Transverse colon (tissue), 4 donors: ENCODE measurements around the gene ZNF583. TPM values are rescaled to one million over a fixed set of nuclear protein-coding genes. Genes with fewer than 3 reads are reported as not detected.

Source experiments
- DNase-seq: peaks from one replicate; pipeline ENCODE4 v3.0.0-alpha.2; 2019
- H3K27ac ChIP-seq, 4 donors: fragments of 200-600 bp; sonication (generic); 2 replicates each; pipeline ENCODE4 v1.5.1; 2016 to 2018; ENCODE audit warnings: inconsistent platforms in 4 of 4
- H3K27me3 ChIP-seq: fragments of 200-600 bp; sonication (generic); 2 replicates; pipeline ENCODE4 v1.5.1; 2017; ENCODE audit warnings: inconsistent platforms
- H3K36me3 ChIP-seq, 4 donors: fragments of 200-600 bp; sonication (generic); 2 replicates each; pipeline ENCODE4 v1.5.1; 2017 to 2019; ENCODE audit warnings: inconsistent platforms in 4 of 4
- H3K4me1 ChIP-seq, 4 donors: fragments of 200-600 bp; sonication (generic); 2 replicates each; pipeline ENCODE4 v1.5.1; 2017 to 2020; ENCODE audit warnings: inconsistent platforms in 4 of 4
- H3K4me3 ChIP-seq, 4 donors: fragments of 200-600 bp; sonication (generic); 1 replicate in 1 of 4; 2 replicates in 3 of 4; pipeline versions ENCODE4 v1.5.1 to v1.6.1; 2017 to 2019; ENCODE audit warnings: inconsistent platforms in 4 of 4
- H3K9me3 ChIP-seq, 2 donors: fragments of 200-600 bp; sonication (generic); 2 replicates each; pipeline ENCODE4 v1.5.1; 2017 to 2019; ENCODE audit warnings: inconsistent platforms in 2 of 2
- CTCF ChIP-seq, 5 experiments: fragments of 200-600 bp in 3 of 5; fragments of 450-650 bp in 2 of 5; sonication (generic) in 3 of 5; IDR thresholded peaks; 1 replicate in 2 of 5; 2 replicates in 3 of 5; pipeline ENCODE4 v1.5.1; 2016 to 2017; ENCODE audit warnings: antibody characterized with exemption in 5 of 5, inconsistent platforms in 3 of 5, mild to moderate bottlenecking in 2 of 5, moderate library complexity in 1 of 5
- EP300 ChIP-seq: sonication (generic); formaldehyde crosslinking; IDR thresholded peaks from one replicate; pipeline ENCODE4 v1.6.1; 2017; ENCODE audit warnings: antibody characterized with exemption, low read depth
- POLR2A ChIP-seq: fragments of 450-650 bp; IDR thresholded peaks from one replicate; pipeline ENCODE4 v1.6.1; 2016; ENCODE audit warnings: antibody characterized with exemption, mild to moderate bottlenecking, moderate library complexity
- POLR2AphosphoS5 ChIP-seq, 3 donors: sonication (generic); formaldehyde crosslinking; IDR thresholded peaks; one replicate each; pipeline ENCODE4 v1.6.1; 2016; ENCODE audit warnings: antibody characterized with exemption in 3 of 3
- WGBS, 2 donors: methylation state at CpG; one replicate each; pipeline ENCODE4 v1.1.5; 2018; ENCODE audit warnings: low coverage in 1 of 2; 5-methylcytosine and 5-hydroxymethylcytosine counted together
- in situ Hi-C, 4 donors: fragments of 200-750 bp; cut with MboI; loops; one replicate each; pipeline versions ENCODE4 v1.15.0 to v1.15.1; 2017; ENCODE audit warnings: low sequenced_read_pairs in 3 of 4, low pct_ligation_motif_present in 1 of 4, low pct_unique_long_range_greater_than_20kb in 1 of 4
- intact Hi-C: fragments of 100-400 bp; cut with DNase I; formaldehyde crosslinking; loops from one replicate; pipeline ENCODE4 v1.15.1; 2023; ENCODE audit warnings: low total_unique reads
- total RNA-seq, 4 donors: library from RNA; depleted of rRNA; stranded (reverse); fragments of >200 nt; gene quantifications; one replicate each; pipeline ENCODE4 v1.1.0, GENCODE V29; 2016

The ZNF583 gene
- 1 to 10 TPM; 3.3 to 4.1 (median 3.5) TPM for total RNA-seq

- DNase-seq, result peak; percentile 95
- Histone ChIP-seq H3K27me3 (no peaks in the 10 kb centered on the region), H3K27ac (peak within 1 kb of the TSS; percentile 92 to 95 (median 94)), H3K4me3 (peak within 1 kb of the TSS; percentile 67 to 78 (median 74)), H3K9me3 (peaks cover 45 to 54% of the 10 kb centered on the region in 2 donors), H3K4me1 (peaks cover 4 to 11% (median 6%) of the 10 kb centered on the region in 4 donors), H3K36me3 (peaks cover 2 to 25% (median 7%) of the 10 kb centered on the region in 4 donors)
- 1 to 3% methylated on average over 15 to 56 of the region's 70 CpGs for WGBS, 2 donors
- in situ Hi-C loops (no loop called here), intact Hi-C loops (no loop called here)
- TF ChIP-seq CTCF (IDR thresholded peaks at IDR 0.05) (no peak), POLR2AphosphoS5 (IDR thresholded peaks at IDR 0.05) (peak in 2 of 3 donors; percentile 12 to 13)
These were observed at the start of gene ZNF583 for GRCh38 chr19:56403764-56404704. TSS of gene ZNF583 (plus strand) at chr19:56404332. CDS start at chr19:56407115, 2,783 bp downstream.

DNA sequence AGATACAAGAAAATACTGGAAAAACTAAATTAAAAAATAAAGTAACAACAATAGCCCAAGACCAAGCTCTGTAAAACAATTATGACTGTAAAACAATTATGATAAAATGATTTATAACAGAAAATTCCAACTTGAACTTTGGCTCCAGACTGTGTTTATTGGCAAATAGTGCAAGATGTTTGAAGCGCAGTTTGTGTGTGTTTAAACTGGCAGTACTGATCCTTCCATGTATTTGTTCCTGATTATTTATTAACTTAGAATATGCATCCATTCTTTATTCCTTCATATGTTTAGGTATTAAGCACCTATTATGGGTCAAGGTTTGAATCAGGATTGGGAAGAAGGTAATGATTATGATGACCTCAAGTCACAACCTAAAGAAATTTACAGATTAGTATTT, 48.6 kb upstream of the ZNF583 start:
- TF ChIP-seq CTCF (IDR thresholded peaks at IDR 0.05), result no peak
- no peak for TF ChIP-seq POLR2AphosphoS5 (IDR thresholded peaks at IDR 0.05)
- no peak for TF ChIP-seq EP300
- no peak for TF ChIP-seq POLR2A

DNA sequence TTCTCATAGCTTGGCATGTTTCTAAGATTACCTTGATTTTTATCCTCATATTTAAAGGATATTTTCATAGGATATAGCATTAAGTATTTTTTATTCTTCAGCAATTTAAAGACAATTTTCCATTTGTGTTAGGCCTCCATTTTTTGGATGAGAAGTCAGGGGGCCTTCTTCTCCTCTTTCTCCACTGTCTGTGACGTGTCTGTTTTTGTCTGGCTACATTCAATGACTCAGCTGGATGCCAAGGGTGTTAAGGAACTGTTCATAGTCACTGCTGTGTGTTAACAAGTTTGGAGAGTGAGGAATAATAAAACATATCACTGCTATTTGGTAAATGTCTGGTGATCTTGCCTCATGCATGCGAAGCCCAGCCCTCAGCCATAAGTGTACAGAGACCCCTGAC, 47.2 kb upstream of the ZNF583 start:
- Histone ChIP-seq H3K4me1 (no peaks in the 10 kb centered on the region), H3K36me3 (no peaks in the 10 kb centered on the region), H3K9me3 (peaks cover 5 to 24% of the 10 kb centered on the region in 2 donors), H3K27ac (no peak overlapping the region), H3K27me3 (no peaks in the 10 kb centered on the region), H3K4me3 (no peak overlapping the region)
- WGBS, 2 donors, result 25 to 72% methylated on average over 1 to 2 of the region's 2 CpGs
- TF ChIP-seq POLR2A (no peak), EP300 (no peak), CTCF (IDR thresholded peaks at IDR 0.05) (no peak), POLR2AphosphoS5 (IDR thresholded peaks at IDR 0.05) (no peak)
- intact Hi-C loops, result loop anchor here (10.0 kb wide), 1 partner anchor 102 kb away; no protein-coding TSS in a partner anchor
- DNase-seq, result no peak
- in situ Hi-C loops, result no loop called here

More for the DNA sequence above, 48.6 kb upstream of the ZNF583 start:
- Histone ChIP-seq H3K9me3 (peaks cover 5 to 19% of the 10 kb centered on the region in 2 donors), H3K36me3 (no peaks in the 10 kb centered on the region), H3K27me3 (no peaks in the 10 kb centered on the region), H3K4me1 (no peaks in the 10 kb centered on the region), H3K27ac (no peak overlapping the region), H3K4me3 (no peak overlapping the region)
- intact Hi-C loops (loop anchor here (10.0 kb wide), 1 partner anchor 101 kb away; no protein-coding TSS in a partner anchor), in situ Hi-C loops (no loop called here)
- no peak for DNase-seq
- WGBS, 2 donors, result 51 to 54% methylated on average over 1 of the region's 1 CpG

DNA sequence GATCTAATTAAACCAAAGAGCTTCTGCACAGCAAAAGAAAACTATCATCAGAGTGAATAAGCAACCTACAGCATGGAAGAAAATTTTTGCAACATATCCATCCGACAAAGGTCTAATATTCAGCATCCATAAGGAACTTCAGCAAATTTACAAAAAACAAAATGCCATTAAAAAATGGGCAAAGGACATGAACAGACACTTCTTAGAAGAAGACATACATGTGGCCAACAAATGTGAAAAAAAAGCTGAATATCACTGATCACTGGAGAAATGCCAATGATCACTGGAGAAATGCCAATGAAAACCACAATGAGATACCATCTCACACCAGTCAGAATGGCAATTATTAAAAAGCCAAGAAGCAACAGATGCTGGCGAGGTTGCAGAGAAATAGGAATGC, 43.3 kb upstream of the ZNF583 start:
- intact Hi-C loops (loop anchor here (10.0 kb wide), 1 partner anchor 1706 kb away; no protein-coding TSS in a partner anchor), in situ Hi-C loops (no loop called here)
- no peak overlapping the region for H3K4me3 ChIP-seq
- H3K9me3 ChIP-seq, result peaks cover 5 to 24% of the 10 kb centered on the region in 2 donors
- WGBS, 2 donors, result 83 to 95% methylated on average over 2 of the region's 2 CpGs
- H3K27ac ChIP-seq, result no peak overlapping the region
- DNase-seq, result no peak
- H3K27me3 ChIP-seq, result no peaks in the 10 kb centered on the region
- TF ChIP-seq CTCF (IDR thresholded peaks at IDR 0.05) (no peak), POLR2AphosphoS5 (IDR thresholded peaks at IDR 0.05) (no peak), EP300 (no peak), POLR2A (no peak)
- no peaks in the 10 kb centered on the region for H3K4me1 ChIP-seq
- H3K36me3 ChIP-seq, result no peaks in the 10 kb centered on the region
